ENCODE results near the gene LCA5L.

LCA5L gene

GRCh38 chr21:39359382-39359781, 86.2 kb downstream of the LCA5L start:
- no peaks in the 10 kb centered on the region for H3K27me3 ChIP-seq (replicated peaks; ENCODE audit: control insufficient read depth, insufficient read depth, low read length)
- no peak overlapping the region for H3K4me3 ChIP-seq (replicated peaks; ENCODE audit: low read depth, low read length)
- H3K36me3 ChIP-seq (ENCODE audit: control insufficient read depth, insufficient read depth, low read length) = no peaks in the 10 kb centered on the region
- no peak for TF ChIP-seq CTCF (IDR thresholded peaks at IDR 0.05; ENCODE audit: insufficient read depth, low read length, poor library complexity, severe bottlenecking)
- no peak for DNase-seq (ENCODE audit: extremely low read depth, insufficient read length)

Data from GM06990 (cell line).